Femur (tissue), 1 donor: ENCODE measurements around the gene STAT5B.
A peak's percentile ranks its signal among the peaks of the same experiment; 100 is the strongest.
"Not testable (repeated sequence)": the region's sequence is repeated elsewhere in the genome, so short reads cannot be mapped to it uniquely, and the experiment has no call there.

ENCODE experiments used
- DNase-seq: peaks from one replicate; pipeline ENCODE4 v3.0.0-alpha.2; 2017

STAT5B gene

GRCh38 chr17:42225646-42226045 is 50.5 kb downstream of the STAT5B start:
- no peak for DNase-seq

- DNase-seq = no peak
Measured at GRCh38 chr17:42224651-42225050, 51.5 kb downstream of the STAT5B start.

DNA sequence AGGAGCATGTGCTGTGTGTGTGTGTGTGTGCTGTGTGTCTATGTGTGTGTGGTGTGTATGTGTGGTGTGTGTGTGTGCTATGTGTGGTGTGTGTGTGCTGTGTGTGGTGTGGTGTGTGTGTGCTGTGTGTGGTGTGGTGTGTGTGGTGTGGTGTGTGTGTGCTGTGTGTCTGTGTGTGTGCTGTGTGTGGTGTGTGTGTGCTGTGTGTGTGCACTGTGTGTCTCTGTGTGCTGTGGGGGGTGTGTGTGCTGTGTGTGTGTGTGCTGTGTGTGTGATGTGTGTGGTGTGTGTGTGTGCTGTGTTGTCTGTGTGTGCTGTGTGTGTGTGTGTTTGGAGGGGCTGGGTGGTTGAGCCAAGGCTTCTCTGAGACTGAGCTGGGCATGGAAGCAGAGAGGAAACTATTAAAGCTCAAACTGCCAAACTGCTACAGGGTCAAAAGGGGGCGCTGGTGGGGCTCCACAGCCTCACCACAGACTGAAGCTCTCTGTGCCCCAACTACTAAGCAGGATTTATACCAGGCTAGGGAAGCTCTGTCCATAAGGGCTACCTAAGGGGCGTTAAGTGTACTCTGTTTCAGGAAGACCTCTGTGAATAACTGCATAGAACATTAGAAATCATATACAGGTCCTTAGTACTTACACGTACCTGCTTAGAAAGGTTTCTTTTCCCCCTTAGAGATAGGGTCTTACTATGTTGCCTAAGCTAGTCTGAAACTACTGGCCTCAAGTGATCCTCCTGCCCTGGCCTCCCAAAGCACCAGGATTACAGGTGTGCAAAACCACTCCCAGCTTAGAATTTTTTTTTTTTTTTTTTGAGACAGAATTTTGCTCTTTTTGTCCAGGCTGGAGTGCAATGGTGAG is 54.1 kb downstream of the STAT5B start:
- DNase-seq = peak; percentile 41

DNA sequence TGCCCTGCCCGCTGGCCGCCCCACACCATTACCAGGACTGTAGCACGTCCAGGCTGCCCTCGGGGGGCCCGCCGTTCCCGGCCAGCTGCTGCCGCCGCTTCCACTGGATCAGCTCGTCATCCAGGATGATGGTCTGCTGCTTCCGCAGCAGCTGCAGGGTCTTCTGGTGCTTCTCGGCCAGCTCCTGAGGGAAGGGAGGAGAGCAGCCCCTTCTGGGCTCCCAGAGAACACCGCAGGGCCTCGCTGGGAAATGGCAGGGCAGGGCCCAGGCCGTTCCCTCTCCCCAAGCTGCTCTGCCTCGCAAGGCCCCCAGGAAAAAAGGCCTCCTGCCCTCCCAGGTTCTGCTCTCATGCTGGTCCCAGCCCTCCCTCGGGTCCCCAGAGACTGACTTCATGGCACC is 56.9 kb downstream of the STAT5B start:
- not testable (repeated sequence) for DNase-seq

- no peak for DNase-seq
Measured at GRCh38 chr17:42214156-42214555, 62.0 kb downstream of the STAT5B start.

GRCh38 chr17:42212382-42212781 is 63.8 kb downstream of the STAT5B start:
- no peak for DNase-seq

DNA sequence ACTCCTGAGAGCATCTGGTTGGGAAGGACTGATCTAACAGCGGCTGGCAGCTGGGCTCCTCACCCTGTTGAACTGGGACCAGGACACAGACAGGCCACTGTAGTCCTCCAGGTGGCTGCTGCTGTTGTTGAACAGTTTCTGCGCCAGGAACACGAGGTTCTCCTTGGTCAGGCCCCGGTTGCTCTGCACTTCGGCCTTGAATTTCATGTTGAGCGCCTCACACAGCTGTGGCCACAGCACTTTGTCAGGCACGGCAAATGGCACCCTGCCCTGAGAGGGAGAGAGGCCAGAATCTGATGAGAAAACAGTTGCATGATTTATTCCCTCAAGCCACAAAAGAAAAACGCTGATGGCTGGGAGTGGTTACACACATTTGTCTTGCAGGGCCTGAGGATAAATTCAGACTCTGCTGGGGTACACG is 64.3 kb downstream of the STAT5B start:
- DNase-seq = peak; percentile 80

GRCh38 chr17:42210046-42210445 is 66.1 kb downstream of the STAT5B start:
- no peak for DNase-seq

- DNase-seq = not testable (repeated sequence)
Measured at GRCh38 chr17:42206153-42206612, 70.0 kb downstream of the STAT5B start.

DNA sequence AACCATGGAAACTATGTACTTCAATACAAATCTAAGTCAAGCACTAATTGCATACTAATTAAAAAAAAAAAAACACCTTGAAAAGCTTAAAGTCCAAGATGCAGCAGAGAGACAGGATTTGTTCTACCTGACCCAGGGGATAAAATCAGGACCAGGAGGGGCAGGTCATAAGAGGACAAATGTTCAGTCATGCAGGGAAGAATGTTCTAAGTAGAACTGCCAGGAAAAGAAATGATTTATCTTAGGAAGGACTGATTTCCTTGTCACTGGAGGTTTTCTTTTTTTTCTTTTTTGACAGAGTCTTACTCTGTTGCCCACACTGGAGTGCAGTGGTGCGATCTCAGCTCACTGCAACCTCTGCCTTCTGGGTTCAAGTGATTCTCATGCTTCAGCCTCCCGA is 72.8 kb downstream of the STAT5B start:
- DNase-seq = no peak

- DNase-seq = no peak
Measured at GRCh38 chr17:42202696-42203095, 73.5 kb downstream of the STAT5B start.

DNA sequence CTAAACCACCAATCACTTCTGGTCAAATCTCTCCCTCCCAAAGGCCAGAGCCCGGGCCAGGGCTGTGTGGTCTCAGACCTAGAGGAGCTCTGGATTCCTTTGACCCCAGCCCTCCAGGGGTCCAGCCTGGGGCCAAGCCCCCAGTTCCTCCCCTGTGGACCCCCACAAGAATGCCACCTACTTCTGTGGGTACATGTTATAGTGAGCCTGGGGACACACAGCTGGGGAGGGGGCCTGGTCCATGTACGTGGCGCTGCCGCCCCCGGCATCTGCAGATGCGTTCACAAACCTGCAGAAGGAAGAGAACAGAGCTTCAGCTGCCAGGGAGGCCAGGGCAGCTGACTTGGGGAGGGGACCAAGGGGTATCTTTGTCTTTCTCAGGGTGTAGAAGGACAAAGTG is 74.0 kb downstream of the STAT5B start:
- no peak for DNase-seq

GRCh38 chr17:42201458-42201772 is 74.8 kb downstream of the STAT5B start:
- no peak for DNase-seq

DNA sequence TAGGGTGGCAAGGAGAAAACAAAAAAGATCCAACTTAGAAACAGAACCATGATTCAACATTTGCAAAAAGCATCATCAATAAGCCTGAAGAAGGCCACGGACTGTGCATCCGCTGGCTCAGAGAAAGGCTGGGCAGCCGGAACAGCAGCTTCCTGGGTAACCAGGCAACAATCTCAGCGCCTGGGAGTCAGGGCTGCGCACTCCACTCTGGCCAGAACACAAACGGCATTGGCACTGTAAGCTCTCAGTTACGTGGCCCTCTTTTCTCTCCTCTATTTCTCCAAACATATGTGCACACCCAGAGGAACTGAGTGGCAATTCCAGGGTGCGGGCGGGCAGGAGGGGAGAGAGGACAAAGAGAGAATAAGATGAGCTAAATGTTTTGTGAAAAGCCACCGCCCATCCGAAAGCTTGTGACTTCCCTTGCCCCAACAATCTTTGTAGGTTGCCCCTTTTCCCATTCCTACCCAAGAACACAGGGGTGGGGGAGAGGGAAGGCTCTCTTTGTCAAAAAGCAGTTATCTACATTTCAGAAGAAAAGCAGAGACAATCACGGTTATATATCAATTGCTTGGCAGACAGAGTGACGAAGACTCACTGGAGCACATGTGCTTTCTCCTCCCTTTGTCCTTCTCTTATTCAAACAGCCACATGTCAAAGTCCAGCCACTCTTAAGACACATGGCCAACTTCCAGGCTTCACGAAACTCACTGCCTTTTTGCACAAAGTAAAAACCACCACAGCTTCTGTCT is 75.3 kb downstream of the STAT5B start:
- no peak for DNase-seq

DNA sequence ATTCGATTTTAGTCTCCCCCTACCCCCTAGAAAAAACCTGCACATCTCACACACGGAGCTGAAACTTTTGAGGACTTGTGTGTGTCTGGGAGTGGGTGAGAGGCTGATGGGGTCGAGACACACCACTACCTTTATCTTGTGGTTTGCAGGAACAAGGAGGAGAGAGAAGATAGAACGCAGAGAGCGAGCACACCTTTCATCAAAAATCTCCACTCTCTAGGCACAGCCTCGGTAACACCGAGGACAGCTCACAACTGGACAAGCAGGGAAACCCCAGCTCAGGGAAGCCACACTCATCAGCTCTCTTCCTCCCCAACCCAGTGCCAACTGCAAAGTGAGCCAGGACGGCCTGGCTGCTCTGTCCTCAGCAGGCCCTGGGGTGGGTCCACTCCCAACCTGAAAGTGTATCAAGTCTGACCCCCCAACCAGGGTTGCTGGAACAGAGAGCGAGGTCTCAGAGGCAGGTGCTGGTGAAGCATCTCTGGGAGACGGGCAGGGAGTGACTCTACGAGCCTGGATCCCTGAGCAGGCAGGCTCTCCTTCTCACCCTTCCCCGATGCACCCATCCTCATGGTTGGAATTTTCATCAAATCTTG is 76.7 kb downstream of the STAT5B start:
- DNase-seq = no peak

DNA sequence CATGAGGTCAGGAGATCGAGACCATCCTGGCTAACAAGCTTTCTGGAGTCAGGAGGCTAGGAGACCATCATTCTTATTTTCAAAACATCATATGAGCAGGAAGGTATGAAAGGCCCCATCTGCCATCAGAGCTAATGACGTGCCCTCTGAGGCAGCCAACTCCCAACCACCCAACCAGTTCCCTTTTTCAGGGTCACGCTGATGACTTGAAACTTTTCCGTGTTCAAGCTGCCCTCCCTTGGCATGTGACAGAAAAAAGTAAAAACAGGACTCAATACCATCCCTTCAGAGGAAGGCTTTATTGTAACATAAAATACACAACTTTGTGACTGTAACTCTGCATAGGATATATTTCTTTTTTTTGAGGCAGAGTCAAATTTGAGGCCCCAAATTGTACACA is 77.3 kb downstream of the STAT5B start:
- DNase-seq = no peak

GRCh38 chr17:42197564-42198156 is 78.5 kb downstream of the STAT5B start:
- no peak for DNase-seq

GRCh38 chr17:42193969-42194899 is 82.0 kb downstream of the STAT5B start, which contains the start of gene GHDC:
TSS of gene GHDC (minus strand) at chr17:42194494. CDS start at chr17:42193581, 913 bp downstream.
- DNase-seq = peak; percentile 90

- DNase-seq = no peak
Measured at GRCh38 chr17:42193216-42193968, 82.8 kb downstream of the STAT5B start.

DNA sequence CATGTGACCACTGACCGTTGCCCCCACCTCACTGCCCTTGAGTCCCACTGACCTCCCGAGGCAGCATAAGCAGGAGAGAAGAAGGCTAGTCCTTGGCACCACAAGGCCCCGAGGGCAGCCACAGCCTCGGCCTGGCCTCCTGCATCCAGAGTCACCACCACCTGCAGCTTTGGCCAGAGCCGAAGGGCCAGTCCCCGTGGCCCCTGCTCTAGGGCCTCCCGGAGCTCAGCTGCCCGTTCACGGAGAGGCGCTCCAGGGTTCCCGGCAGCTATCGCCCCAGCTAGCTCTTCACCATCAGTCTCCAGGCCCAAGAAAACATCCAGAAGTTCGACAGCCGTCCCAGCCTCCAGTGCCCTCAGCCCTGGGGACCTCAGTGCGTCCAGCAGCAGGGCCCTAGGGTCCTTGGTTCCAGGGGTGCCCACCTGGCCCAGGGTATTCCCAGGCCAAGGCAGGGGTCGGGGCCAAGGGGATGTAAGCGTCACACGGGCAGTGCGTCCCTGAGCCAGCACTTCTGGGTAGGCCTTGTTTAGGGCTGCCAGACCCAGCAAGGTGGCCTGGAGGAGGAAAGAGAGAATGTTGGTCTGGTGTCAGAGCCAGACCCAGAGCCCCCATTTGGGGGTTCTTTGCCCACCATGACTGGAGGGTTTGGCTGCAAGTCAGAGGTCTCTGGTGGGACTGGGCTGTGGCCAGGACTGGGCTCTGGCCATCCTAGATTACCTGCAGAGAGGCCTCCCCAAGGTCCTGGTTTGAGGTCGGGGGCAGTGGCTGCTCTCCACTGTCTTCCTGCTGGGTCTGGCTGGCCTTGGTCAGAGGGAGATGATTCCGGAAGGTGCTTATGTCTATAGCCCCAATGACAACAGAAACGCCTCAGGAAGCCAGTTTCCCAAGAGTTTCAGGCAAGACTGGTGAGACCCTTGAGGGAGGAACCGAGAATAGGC is 83.7 kb downstream of the STAT5B start:
- no peak for DNase-seq
